ENCODE measurements around the gene RHOXF1.
"Not testable (repeated sequence)": the region's sequence is repeated elsewhere in the genome, so short reads cannot be mapped to it uniquely, and the experiment has no call there.

GRCh38 chrX:120159086-120159485, 43.4 kb upstream of the RHOXF1 start:
- TF ChIP-seq CTCF, POLR2A (IDR thresholded peaks at IDR 0.05): not testable (repeated sequence)
